Esophagus muscularis mucosa (tissue), 4 donors: ENCODE data around the gene CD34. TPM values are rescaled to one million over a fixed set of nuclear protein-coding genes. Genes with fewer than 3 reads are reported as not detected.

Experiments used
- DNase-seq: peaks from one replicate; pipeline ENCODE4 v3.0.0-alpha.2; 2017; ENCODE audit errors: extremely low spot score
- H3K27ac ChIP-seq, 4 donors: fragments of 200-600 bp; sonication (generic); replicated peaks in 1 of 4; 1 replicate in 3 of 4; 2 replicates in 1 of 4; pipeline ENCODE4 v1.5.1; 2016 to 2019; ENCODE audit warnings: mild to moderate bottlenecking in 1 of 4
- H3K27me3 ChIP-seq, 4 donors: fragments of 200-600 bp; sonication (generic); one replicate each; pipeline versions ENCODE4 v1.5.1 to v1.6.0; 2016 to 2019
- H3K36me3 ChIP-seq, 4 donors: fragments of 200-600 bp; sonication (generic); one replicate each; pipeline ENCODE4 v1.5.1; 2016 to 2019
- H3K4me1 ChIP-seq, 4 donors: fragments of 200-600 bp; sonication (generic); one replicate each; pipeline ENCODE4 v1.5.1; 2016 to 2019
- H3K4me3 ChIP-seq, 4 donors: fragments of 200-600 bp; sonication (generic); 1 replicate in 2 of 4; 2 replicates in 2 of 4; pipeline ENCODE4 v1.5.1; 2016 to 2019; ENCODE audit warnings: mild to moderate bottlenecking in 4 of 4, moderate library complexity in 1 of 4
- H3K9me3 ChIP-seq, 4 donors: fragments of 200-600 bp; sonication (generic); 1 replicate in 3 of 4; 2 replicates in 1 of 4; pipeline ENCODE4 v1.5.1; 2016 to 2019
- CTCF ChIP-seq, 3 experiments: fragments of 200-600 bp in 2 of 3; fragments of 450-650 bp in 1 of 3; sonication (generic) in 2 of 3; IDR thresholded peaks; one replicate each; pipeline ENCODE4 v1.5.1; 2017 to 2019; ENCODE audit warnings: antibody characterized with exemption in 3 of 3, mild to moderate bottlenecking in 2 of 3, moderate library complexity in 1 of 3
- EP300 ChIP-seq: sonication (generic); formaldehyde crosslinking; IDR thresholded peaks from one replicate; pipeline ENCODE4 v1.6.1; 2017; ENCODE audit warnings: antibody characterized with exemption
- POLR2A ChIP-seq: fragments of 450-650 bp; IDR thresholded peaks from one replicate; pipeline ENCODE4 v1.6.1; 2017; ENCODE audit warnings: antibody characterized with exemption, moderate library complexity, mild to moderate bottlenecking, low read depth
- POLR2AphosphoS5 ChIP-seq, 2 donors: sonication (generic); formaldehyde crosslinking; IDR thresholded peaks; one replicate each; pipeline ENCODE4 v1.6.1; 2017; ENCODE audit warnings: antibody characterized with exemption in 2 of 2
- WGBS: methylation state at CpG from one replicate; pipeline ENCODE4 v1.1.5; 2018; 5-methylcytosine and 5-hydroxymethylcytosine counted together
- intact Hi-C: fragments of 100-400 bp; cut with DNase I; formaldehyde crosslinking; loops from one replicate; pipeline ENCODE4 v1.15.1; 2023
- total RNA-seq, 4 donors: library from RNA; depleted of rRNA; stranded (reverse); fragments of >200 nt; gene quantifications; one replicate each; pipeline versions ENCODE4 v1.1.0 to v1.2.1, GENCODE V29; 2016

The CD34 gene
- total RNA-seq, 4 donors from 2014 or later: 70.2 to 136 (median 93.3) TPM

GRCh38 chr1:207958376-207959139 lies 47.6 kb upstream of the CD34 start:
- 57% methylated on average over 9 of the region's 24 CpGs for WGBS
- peak overlapping the region; percentile 83 to 93 (median 89) for H3K27ac ChIP-seq
- H3K9me3 ChIP-seq: no peaks in the 10 kb centered on the region
- TF ChIP-seq CTCF (IDR thresholded peaks at IDR 0.05) (no peak), POLR2AphosphoS5 (IDR thresholded peaks at IDR 0.05) (no peak), EP300 (no peak), POLR2A (no peak)
- H3K27me3 ChIP-seq: no peaks in the 10 kb centered on the region
- intact Hi-C loops: loop anchor here (5.0 kb wide), 1 partner anchor 36 kb away; no protein-coding TSS in a partner anchor
- no peaks in the 10 kb centered on the region for H3K36me3 ChIP-seq
- no peak for DNase-seq
- peak overlapping the region; percentile 50 to 65 (median 60) for H3K4me3 ChIP-seq
- peaks cover 32 to 49% (median 39%) of the 10 kb centered on the region in 4 donors for H3K4me1 ChIP-seq

GRCh38 chr1:207956986-207957385 lies 46.1 kb upstream of the CD34 start:
- Histone ChIP-seq H3K27me3 (no peaks in the 10 kb centered on the region), H3K4me1 (peaks cover 23 to 36% (median 26%) of the 10 kb centered on the region in 4 donors), H3K4me3 (no peak overlapping the region), H3K27ac (no peak overlapping the region), H3K9me3 (no peaks in the 10 kb centered on the region), H3K36me3 (no peaks in the 10 kb centered on the region)
- no peak for TF ChIP-seq CTCF (IDR thresholded peaks at IDR 0.05)
- TF ChIP-seq EP300: no peak
- no peak for TF ChIP-seq POLR2AphosphoS5 (IDR thresholded peaks at IDR 0.05)
- no peak for TF ChIP-seq POLR2A
- 97% methylated on average over 4 of the region's 4 CpGs for WGBS
- intact Hi-C loops: loop anchor here (5.0 kb wide), 1 partner anchor 35 kb away; no protein-coding TSS in a partner anchor
- no peak for DNase-seq

- no peak for DNase-seq
- intact Hi-C loops: no loop called here
- no peak overlapping the region for H3K4me3 ChIP-seq
- H3K36me3 ChIP-seq: no peaks in the 10 kb centered on the region
- WGBS: 96% methylated on average over 1 of the region's 1 CpG
- H3K27me3 ChIP-seq: no peaks in the 10 kb centered on the region
- no peak for TF ChIP-seq EP300
- TF ChIP-seq POLR2AphosphoS5 (IDR thresholded peaks at IDR 0.05): no peak
- TF ChIP-seq POLR2A: no peak
- TF ChIP-seq CTCF (IDR thresholded peaks at IDR 0.05): no peak
- no peak overlapping the region for H3K27ac ChIP-seq
- peaks cover 5 to 12% (median 10%) of the 10 kb centered on the region in 4 donors for H3K4me1 ChIP-seq
- H3K9me3 ChIP-seq: no peaks in the 10 kb centered on the region
Measured at GRCh38 chr1:207954104-207954503, 43.2 kb upstream of the CD34 start.

GRCh38 chr1:207952617-207953542 lies 42.0 kb upstream of the CD34 start:
- TF ChIP-seq POLR2A (no peak), POLR2AphosphoS5 (IDR thresholded peaks at IDR 0.05) (no peak), EP300 (no peak), CTCF (IDR thresholded peaks at IDR 0.05) (no peak)
- WGBS: 53% methylated on average over 4 of the region's 4 CpGs
- intact Hi-C loops: no loop called here

More at GRCh38 chr1:207952617-207953542, 42.0 kb upstream of the CD34 start:
- Histone ChIP-seq H3K9me3 (no peaks in the 10 kb centered on the region), H3K4me3 (no peak overlapping the region), H3K4me1 (peaks cover 0 to under 1% (median 0%) of the 10 kb centered on the region in 4 donors), H3K36me3 (no peaks in the 10 kb centered on the region), H3K27me3 (no peaks in the 10 kb centered on the region), H3K27ac (no peak overlapping the region)
- DNase-seq: no peak
